PC-3 (cell line): Measurements from ENCODE around the gene YPEL3.

Experiments used
- CTCF ChIP-seq: fragments of 300-600 bp; sonication (generic); conservative IDR thresholded peaks from 2 replicates; pipeline ENCODE4 v1.5.1; 2017; ENCODE audit warnings: antibody characterized with exemption, low read depth, mild to moderate bottlenecking, low read length
- EZH2 ChIP-seq: fragments of 300-600 bp; sonication (generic); IDR thresholded peaks from one replicate; pipeline ENCODE4 v1.6.1; 2017; ENCODE audit warnings: antibody characterized with exemption, mild to moderate bottlenecking, low read length; ENCODE audit not compliant: unreplicated experiment
- EZH2phosphoT487 ChIP-seq: fragments of 300-600 bp; sonication (generic); IDR thresholded peaks from 2 replicates; pipeline ENCODE4 v1.6.1; 2018; ENCODE audit warnings: mild to moderate bottlenecking, antibody characterized with exemption, low read length, borderline replicate concordance

GRCh38 chr16:30060836-30061554 lies 35.0 kb downstream of the YPEL3 start:
- TF ChIP-seq CTCF (no peak), EZH2phosphoT487 (no peak), EZH2 (no peak)
